ENCODE measurements around the gene BLCAP.
"Not testable (repeated sequence)": the region's sequence is repeated elsewhere in the genome, so short reads cannot be mapped to it uniquely, and the experiment has no call there.

BLCAP gene

GRCh38 chr20:37474386-37474785 lies 53.3 kb downstream of the BLCAP start:
- no peak overlapping the region for H3K27ac ChIP-seq (ENCODE audit: extremely low read depth, low read depth, low read length)
- ChIA-PET POLR2A (no interaction called here), CTCF (no interaction called here)
- no peak overlapping the region for H3K4me3 ChIP-seq (ENCODE audit: low read depth, low read length)
- H3K4me1 ChIP-seq (ENCODE audit: control insufficient read depth, insufficient read depth, low read length) = no peaks in the 10 kb centered on the region
- no peak for TF ChIP-seq HOXA7 (CRISPR knock-in tag; IDR thresholded peaks at IDR 0.05; ENCODE audit: borderline replicate concordance)
- TF ChIP-seq KLF9 (tag by site-specific recombination; IDR thresholded peaks at IDR 0.05; ENCODE audit: low read depth) = no peak
- no peak for TF ChIP-seq ZFP41 (tag by site-specific recombination; IDR thresholded peaks at IDR 0.05; ENCODE audit: borderline replicate concordance)
- no peak for TF ChIP-seq KLF7 (tag by site-specific recombination; IDR thresholded peaks at IDR 0.05; ENCODE audit: borderline replicate concordance)
- no peak for TF ChIP-seq ZNF248 (tag by site-specific recombination; IDR thresholded peaks at IDR 0.05)
- TF ChIP-seq SCRT2 (tag by site-specific recombination; IDR thresholded peaks at IDR 0.05) = no peak
- TF ChIP-seq TCF7L2 (IDR thresholded peaks at IDR 0.05; ENCODE audit: borderline replicate concordance, low read depth, low read length) = no peak
- TF ChIP-seq GLIS1 (tag by site-specific recombination; IDR thresholded peaks at IDR 0.05) = no peak
- no peak for TF ChIP-seq ZNF664 (tag by site-specific recombination; IDR thresholded peaks at IDR 0.05)
- no peak for TF ChIP-seq ZNF785 (tag by site-specific recombination; IDR thresholded peaks at IDR 0.05)
- no peak for TF ChIP-seq BCL6B (tag by site-specific recombination; IDR thresholded peaks at IDR 0.05)
- no peak for TF ChIP-seq ZNF423 (tag by site-specific recombination; IDR thresholded peaks at IDR 0.05)
- no peak for TF ChIP-seq ZBTB6 (tag by site-specific recombination; IDR thresholded peaks at IDR 0.05)
- TF ChIP-seq ZNF600 (tag by site-specific recombination; IDR thresholded peaks at IDR 0.05) = no peak
- TF ChIP-seq ZFP37 (tag by site-specific recombination; IDR thresholded peaks at IDR 0.05) = no peak
- no peak for TF ChIP-seq MYNN (tag by site-specific recombination; IDR thresholded peaks at IDR 0.05; ENCODE audit: borderline replicate concordance)
- no peaks in the 10 kb centered on the region for H3K36me3 ChIP-seq (ENCODE audit: control insufficient read depth in 2 of 2, insufficient read depth in 1 of 2, low read length in 2 of 2)
- H3K9me3 ChIP-seq (ENCODE audit: control insufficient read depth, insufficient read depth, low read depth, low read length) = no peaks in the 10 kb centered on the region

- no peaks in the 10 kb centered on the region for H3K36me3 ChIP-seq (ENCODE audit: control insufficient read depth in 2 of 2, insufficient read depth in 1 of 2, low read length in 2 of 2)
- no peaks in the 10 kb centered on the region for H3K9me3 ChIP-seq (ENCODE audit: control insufficient read depth, insufficient read depth, low read depth, low read length)
- no peak for TF ChIP-seq ZNF558 (tag by site-specific recombination; IDR thresholded peaks at IDR 0.05)
- ChIA-PET CTCF (no interaction called here), POLR2A (no interaction called here)
- H3K4me3 ChIP-seq (ENCODE audit: low read depth, low read length) = no peak overlapping the region
- no peak overlapping the region for H3K27ac ChIP-seq (ENCODE audit: extremely low read depth, low read depth, low read length)
- H3K4me1 ChIP-seq (ENCODE audit: control insufficient read depth, insufficient read depth, low read length) = no peaks in the 10 kb centered on the region
These were observed 54.3 kb downstream of the BLCAP start for GRCh38 chr20:37473249-37474000.

- H3K9me3 ChIP-seq (ENCODE audit: control insufficient read depth, insufficient read depth, low read depth, low read length); H3K27ac ChIP-seq (ENCODE audit: extremely low read depth, low read depth, low read length); H3K4me1 ChIP-seq (ENCODE audit: control insufficient read depth, insufficient read depth, low read length); POLR2A ChIA-PET; H3K4me3 ChIP-seq (ENCODE audit: low read depth, low read length); H3K36me3 ChIP-seq (ENCODE audit: control insufficient read depth in 2 of 2, insufficient read depth in 1 of 2, low read length in 2 of 2): not testable (repeated sequence)
- peak; percentile 84; the same call in 1 of the 2 replicates for TF ChIP-seq ZNF121 (tag by site-specific recombination; IDR thresholded peaks at IDR 0.05)
- CTCF ChIA-PET = interaction anchor here (0.6 kb wide), 1 partner anchor 928 kb away, joined by 3 read pairs; no protein-coding TSS in a partner anchor
These were observed 55.2 kb downstream of the BLCAP start for GRCh38 chr20:37472435-37472834.

Measured in HEK293 (cell line).